Lower leg skin (tissue), 3 donors: ENCODE results near the gene SH3BP5.

ENCODE experiments used
- CTCF ChIP-seq, 3 donors: fragments of 450-650 bp; IDR thresholded peaks; one replicate each; pipeline ENCODE4 v1.5.1; 2016; ENCODE audit warnings: antibody characterized with exemption in 3 of 3, mild to moderate bottlenecking in 3 of 3, moderate library complexity in 2 of 3
- POLR2A ChIP-seq, 2 donors: fragments of 450-650 bp; IDR thresholded peaks; one replicate each; pipeline ENCODE4 v1.6.1; 2016 to 2017; ENCODE audit warnings: antibody characterized with exemption in 2 of 2, mild to moderate bottlenecking in 1 of 2, moderate library complexity in 1 of 2

- no peak for TF ChIP-seq CTCF (IDR thresholded peaks at IDR 0.05)
- no peak for TF ChIP-seq POLR2A (IDR thresholded peaks at IDR 0.05)
These were observed 18.9 kb downstream of the SH3BP5 start for GRCh38 chr3:15313461-15313860.
